Psoas muscle (tissue), 8 donors: ENCODE results near the gene ACOXL. TPM values are rescaled to one million over a fixed set of nuclear protein-coding genes. Genes with fewer than 3 reads are reported as not detected.

Source experiments
- ATAC-seq, 4 donors: fragments of 200-7000 bp; cut with Tn5 transposase; one replicate each; pipeline ENCODE4 v1.9.1; 2020; ENCODE audit warnings: moderate library complexity in 3 of 4, mild to moderate bottlenecking in 2 of 4
- DNase-seq, 2 donors: peaks; one replicate each; pipeline ENCODE4 v3.0.0-alpha.2; 2020
- H3K27ac ChIP-seq: fragments of 200-600 bp; one replicate; pipeline ENCODE4 v1.8.0; 2022
- H3K27me3 ChIP-seq, 3 donors: fragments of 200-600 bp in 1 of 3; one replicate each; pipeline versions ENCODE4 v1.6.1 to v1.8.0; 2013 to 2022; ENCODE audit warnings: low read length in 2 of 3, mild to moderate bottlenecking in 2 of 3, moderate library complexity in 1 of 3; ENCODE audit not compliant: insufficient read depth in 3 of 3
- H3K36me3 ChIP-seq, 2 donors: fragments of 200-600 bp in 1 of 2; one replicate each; pipeline versions ENCODE4 v1.6.1 to v1.8.0; 2013 to 2022; ENCODE audit warnings: low read depth in 1 of 2, mild to moderate bottlenecking in 1 of 2, moderate library complexity in 1 of 2; ENCODE audit not compliant: insufficient read depth in 1 of 2
- H3K4me1 ChIP-seq: fragments of 200-600 bp; one replicate; pipeline ENCODE4 v1.8.0; 2022
- H3K4me3 ChIP-seq: fragments of 200-600 bp; one replicate; pipeline ENCODE4 v1.8.0; 2022; ENCODE audit warnings: mild to moderate bottlenecking
- H3K9me3 ChIP-seq: fragments of 200-600 bp; one replicate; pipeline ENCODE4 v1.8.0; 2022
- CTCF ChIP-seq: fragments of 200-600 bp; IDR thresholded peaks from one replicate; pipeline ENCODE4 v1.8.0; 2022; ENCODE audit warnings: antibody characterized with exemption
- WGBS, 3 donors: extraction: QIAGEN DNeasy Blood & Tissue Kit; methylation state at CpG; one replicate each; pipeline versions ENCODE4 v1.1.6 to v1.1.7; 2013; 5-methylcytosine and 5-hydroxymethylcytosine counted together
- intact Hi-C, 2 donors: fragments of 100-400 bp; cut with DNase I; formaldehyde crosslinking; loops; one replicate each; pipeline versions ENCODE4 v1.11.0 to v1.14.2; 2022
- polyA plus RNA-seq, 3 donors: library from polyadenylated mRNA; stranded (reverse); fragments of 200-250 nt; gene quantifications; one replicate each; pipeline ENCODE4 v1.2.3, GENCODE V29; 2013
- total RNA-seq, 4 donors: library from RNA; stranded (reverse); fragmentation: NEBNext Ultra II Directional in 2 of 4; extraction: Animal tissue kit (Norgen Biotek cat#: 25700) in 2 of 4; gene quantifications; one replicate each; pipeline versions ENCODE4 v1.2.1 to v1.2.4, GENCODE V29; 2021 to 2023
- donor health status: healthy with polysubstance abuse.
- donor health status: DM: no; HTN: no; CAD: no; lungs with moderate emphysema.
- donor health status: Bipolar disorder and iron deficiency.
- donor health status: healthy.
- donor health status: DM: yes; HTN: yes; CAD: no.
- donor health status: DM: no; HTN: no; CAD: no.
- donor health status: DM: no; HTN: no; CAD: no.
- donor health status: DM: yes; HTN: yes; CAD: no.

Gene ACOXL
- total and polyA plus RNA-seq, 7 donors = 0.01 TPM; not detected in 6

- no peaks in the 10 kb centered on the region for H3K4me1 ChIP-seq
- H3K36me3 ChIP-seq = no peaks in the 10 kb centered on the region
- DNase-seq = no peak
- no peaks in the 10 kb centered on the region for H3K9me3 ChIP-seq
- intact Hi-C loops = no loop called here
- H3K27ac ChIP-seq = no peak overlapping the region
- no peak overlapping the region for H3K4me3 ChIP-seq
- no peaks in the 10 kb centered on the region for H3K27me3 ChIP-seq
- 75 to 84% (median 81%) methylated on average over 13 of the region's 13 CpGs for WGBS, 3 donors
- TF ChIP-seq CTCF = no peak
- no peak for ATAC-seq
These were observed 116.2 kb downstream of the ACOXL start for GRCh38 chr2:110848519-110849030.

- WGBS, 3 donors = 82 to 93% (median 90%) methylated on average over 13 of the region's 13 CpGs
- no peaks in the 10 kb centered on the region for H3K9me3 ChIP-seq
These were observed 119.2 kb downstream of the ACOXL start for GRCh38 chr2:110851531-110851930.

GRCh38 chr2:110852051-110852450, 119.7 kb downstream of the ACOXL start:
- Histone ChIP-seq H3K9me3 (no peaks in the 10 kb centered on the region), H3K36me3 (no peaks in the 10 kb centered on the region), H3K4me1 (no peaks in the 10 kb centered on the region), H3K4me3 (no peak overlapping the region), H3K27me3 (no peaks in the 10 kb centered on the region), H3K27ac (no peak overlapping the region)
- intact Hi-C loops = no loop called here
- TF ChIP-seq CTCF = no peak
- 86 to 89% (median 87%) methylated on average over 11 of the region's 11 CpGs for WGBS, 3 donors
- DNase-seq (no peak), ATAC-seq (no peak)

More at GRCh38 chr2:110851531-110851930, 119.2 kb downstream of the ACOXL start:
- no peak overlapping the region for H3K27ac ChIP-seq
- H3K4me1 ChIP-seq = no peaks in the 10 kb centered on the region
- ATAC-seq (no peak), DNase-seq (no peak)
- intact Hi-C loops = no loop called here
- TF ChIP-seq CTCF = no peak
- no peaks in the 10 kb centered on the region for H3K27me3 ChIP-seq
- no peaks in the 10 kb centered on the region for H3K36me3 ChIP-seq
- no peak overlapping the region for H3K4me3 ChIP-seq

GRCh38 chr2:110852541-110853263, 120.3 kb downstream of the ACOXL start:
- 90 to 95% (median 91%) methylated on average over 8 of the region's 8 CpGs for WGBS, 3 donors
- no peak for ATAC-seq
- intact Hi-C loops = no loop called here

More at GRCh38 chr2:110852541-110853263, 120.3 kb downstream of the ACOXL start:
- no peak overlapping the region for H3K27ac ChIP-seq
- no peak overlapping the region for H3K4me3 ChIP-seq
- TF ChIP-seq CTCF = no peak
- no peaks in the 10 kb centered on the region for H3K9me3 ChIP-seq
- H3K27me3 ChIP-seq = no peaks in the 10 kb centered on the region
- DNase-seq = no peak
- H3K4me1 ChIP-seq = no peaks in the 10 kb centered on the region
- H3K36me3 ChIP-seq = no peaks in the 10 kb centered on the region
